ENCODE measurements around the gene ADAMTS16.

Gene ADAMTS16

GRCh38 chr5:5145651-5146529 lies 5.8 kb downstream of the ADAMTS16 start:
- DNase-seq = no peak

- DNase-seq = no peak
Measured at GRCh38 chr5:5146530-5147160, 6.5 kb downstream of the ADAMTS16 start.

- DNase-seq = no peak
Measured at GRCh38 chr5:5149154-5149553, 9.0 kb downstream of the ADAMTS16 start.

GRCh38 chr5:5150667-5151066 lies 10.5 kb downstream of the ADAMTS16 start:
- no peak for DNase-seq

GRCh38 chr5:5154733-5155132 lies 14.6 kb downstream of the ADAMTS16 start:
- no peak for DNase-seq

- no peak for DNase-seq
Measured at GRCh38 chr5:5155617-5156016, 15.5 kb downstream of the ADAMTS16 start.

- DNase-seq = no peak
Measured at GRCh38 chr5:5156471-5157082, 16.4 kb downstream of the ADAMTS16 start.

GRCh38 chr5:5158472-5158895 lies 18.4 kb downstream of the ADAMTS16 start:
- no peak for DNase-seq

- DNase-seq = no peak
Measured at GRCh38 chr5:5159282-5160103, 19.4 kb downstream of the ADAMTS16 start.

- DNase-seq = no peak
Measured at GRCh38 chr5:5164163-5164562, 24.0 kb downstream of the ADAMTS16 start.

- no peak for DNase-seq
Measured at GRCh38 chr5:5165541-5166002, 25.4 kb downstream of the ADAMTS16 start.

- DNase-seq = no peak
Measured at GRCh38 chr5:5169466-5169865, 29.3 kb downstream of the ADAMTS16 start.

GRCh38 chr5:5178136-5178535 lies 38.0 kb downstream of the ADAMTS16 start:
- no peak for DNase-seq

GRCh38 chr5:5178580-5178979 lies 38.5 kb downstream of the ADAMTS16 start:
- DNase-seq = no peak

GRCh38 chr5:5179079-5179478 lies 38.9 kb downstream of the ADAMTS16 start:
- no peak for DNase-seq

GRCh38 chr5:5179597-5179996 lies 39.5 kb downstream of the ADAMTS16 start:
- no peak for DNase-seq

- DNase-seq = peak in 1 of 2 experiments; percentile 42
Measured at GRCh38 chr5:5181650-5182324, 41.7 kb downstream of the ADAMTS16 start.

GRCh38 chr5:5182508-5183188 lies 42.5 kb downstream of the ADAMTS16 start:
- no peak for DNase-seq

GRCh38 chr5:5183189-5183699 lies 43.1 kb downstream of the ADAMTS16 start:
- DNase-seq = no peak

- no peak for DNase-seq
Measured at GRCh38 chr5:5183933-5184332, 43.8 kb downstream of the ADAMTS16 start.

GRCh38 chr5:5188376-5189050 lies 48.4 kb downstream of the ADAMTS16 start:
- DNase-seq = no peak
